ENCODE measurements around the gene CCNF.

CCNF gene

DNA sequence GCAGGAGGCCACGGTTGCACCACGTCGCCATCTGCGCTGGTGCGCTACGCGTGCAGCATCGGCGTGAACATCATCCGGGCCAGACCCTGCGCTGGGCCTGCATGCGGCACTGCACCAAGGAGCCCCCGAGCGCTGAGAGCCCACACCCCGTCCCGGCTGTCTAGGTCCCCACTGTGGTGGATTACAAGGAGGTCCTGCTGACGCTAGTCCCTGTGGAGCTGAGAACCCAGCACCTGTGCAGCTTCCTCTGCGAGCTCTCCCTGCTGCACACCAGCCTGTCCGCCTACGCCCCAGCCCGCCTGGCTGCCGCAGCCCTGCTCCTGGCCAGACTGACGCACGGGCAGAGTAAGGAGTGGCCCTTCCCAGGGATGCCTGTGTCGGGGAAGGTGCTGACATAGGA, 19.9 kb downstream of the CCNF start:
- TF ChIP-seq, protein P1, sequence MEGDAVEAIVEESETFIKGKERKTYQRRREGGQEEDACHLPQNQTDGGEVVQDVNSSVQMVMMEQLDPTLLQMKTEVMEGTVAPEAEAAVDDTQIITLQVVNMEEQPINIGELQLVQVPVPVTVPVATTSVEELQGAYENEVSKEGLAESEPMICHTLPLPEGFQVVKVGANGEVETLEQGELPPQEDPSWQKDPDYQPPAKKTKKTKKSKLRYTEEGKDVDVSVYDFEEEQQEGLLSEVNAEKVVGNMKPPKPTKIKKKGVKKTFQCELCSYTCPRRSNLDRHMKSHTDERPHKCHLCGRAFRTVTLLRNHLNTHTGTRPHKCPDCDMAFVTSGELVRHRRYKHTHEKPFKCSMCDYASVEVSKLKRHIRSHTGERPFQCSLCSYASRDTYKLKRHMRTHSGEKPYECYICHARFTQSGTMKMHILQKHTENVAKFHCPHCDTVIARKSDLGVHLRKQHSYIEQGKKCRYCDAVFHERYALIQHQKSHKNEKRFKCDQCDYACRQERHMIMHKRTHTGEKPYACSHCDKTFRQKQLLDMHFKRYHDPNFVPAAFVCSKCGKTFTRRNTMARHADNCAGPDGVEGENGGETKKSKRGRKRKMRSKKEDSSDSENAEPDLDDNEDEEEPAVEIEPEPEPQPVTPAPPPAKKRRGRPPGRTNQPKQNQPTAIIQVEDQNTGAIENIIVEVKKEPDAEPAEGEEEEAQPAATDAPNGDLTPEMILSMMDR (IDR thresholded peaks at IDR 0.05), result no peak
- Histone ChIP-seq H3K27ac (no peak overlapping the region), H3K4me1 (no peaks in the 10 kb centered on the region), H3K4me3 (no peak overlapping the region), H3K9me3 (no peaks in the 10 kb centered on the region), H3K36me3 (peaks cover 0 to 79% (median 4%) of the 10 kb centered on the region in 3 donors), H3K27me3 (no peaks in the 10 kb centered on the region)
- intact Hi-C loops (cut with DNase I; ENCODE audit: low total_unique reads), result no loop called here
- no peak for DNase-seq

DNA sequence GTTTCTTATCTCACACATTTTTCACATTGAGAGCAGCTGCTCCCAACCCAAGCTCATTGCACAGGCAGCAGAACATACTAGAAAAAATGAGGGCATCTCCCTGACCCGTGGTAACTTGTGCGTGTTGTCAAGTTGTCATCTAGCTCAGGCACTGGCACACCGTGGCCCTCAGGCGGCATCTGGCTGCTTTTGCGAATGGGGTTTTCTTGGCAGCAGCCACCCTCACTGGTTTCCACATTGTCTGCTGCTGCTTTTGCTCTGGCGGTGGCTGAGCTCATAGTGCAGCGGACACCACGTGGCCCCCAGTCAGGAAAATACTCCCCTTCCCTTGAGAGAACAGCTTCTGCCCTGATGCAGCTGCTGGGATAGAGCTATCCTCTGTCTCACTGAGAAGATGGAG, 21.3 kb downstream of the CCNF start:
- Histone ChIP-seq H3K36me3 (peaks cover 0 to 74% (median 4%) of the 10 kb centered on the region in 3 donors), H3K4me3 (no peak overlapping the region), H3K27ac (no peak overlapping the region), H3K27me3 (no peaks in the 10 kb centered on the region), H3K9me3 (no peaks in the 10 kb centered on the region), H3K4me1 (no peaks in the 10 kb centered on the region)
- intact Hi-C loops (cut with DNase I; ENCODE audit: low total_unique reads), result no loop called here
- no peak for DNase-seq
- TF ChIP-seq, protein P1 (IDR thresholded peaks at IDR 0.05), result no peak

DNA sequence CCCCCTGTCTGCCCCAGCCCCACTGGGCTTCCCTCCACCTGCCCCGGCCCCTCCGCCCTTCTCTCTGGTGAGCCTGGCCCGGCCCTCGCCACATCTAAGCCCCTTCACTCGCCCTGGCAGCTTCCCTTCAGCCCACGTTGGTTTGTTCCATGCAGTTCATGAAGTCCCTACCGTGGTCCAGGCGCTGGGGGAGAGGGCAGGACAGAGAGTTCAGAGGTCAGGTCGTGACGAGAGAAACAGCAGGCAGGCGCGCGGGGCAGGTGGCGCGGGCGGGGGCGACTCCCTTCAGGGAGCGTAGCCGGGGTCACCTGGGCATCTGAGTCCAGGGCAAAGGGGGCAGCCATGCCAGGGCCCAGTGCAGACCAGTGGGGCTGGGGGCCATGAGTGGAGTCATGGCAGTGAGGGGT, 21.7 kb downstream of the CCNF start:
- intact Hi-C loops (cut with DNase I; ENCODE audit: low total_unique reads), result no loop called here

DNA sequence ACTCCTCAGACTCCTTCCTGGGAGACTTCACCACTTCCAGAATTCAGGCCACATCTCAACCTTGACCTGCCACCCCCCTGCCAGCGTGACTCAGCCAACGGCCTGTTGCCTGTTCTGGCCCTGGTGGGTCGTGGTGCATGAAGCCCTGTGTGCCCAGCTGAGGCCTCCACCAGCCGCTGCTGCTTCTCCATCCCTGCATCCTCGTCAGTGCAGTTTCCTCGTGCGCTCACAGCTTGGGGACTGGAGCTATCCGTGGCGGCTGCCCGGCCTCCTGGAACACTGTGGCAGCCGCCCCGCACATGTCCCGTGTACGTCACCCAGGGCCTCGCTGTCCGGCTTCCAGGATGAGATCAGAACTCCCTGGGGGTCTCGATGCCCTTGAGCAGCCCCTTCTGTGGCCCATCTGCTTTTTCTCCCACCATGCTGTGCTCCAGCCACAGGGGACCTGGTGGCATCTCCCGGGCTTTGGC, 22.6 kb downstream of the CCNF start:
- Histone ChIP-seq H3K36me3 (peaks cover 0 to 74% (median 0%) of the 10 kb centered on the region in 3 donors), H3K27me3 (no peaks in the 10 kb centered on the region), H3K27ac (no peak overlapping the region), H3K9me3 (no peaks in the 10 kb centered on the region), H3K4me1 (no peaks in the 10 kb centered on the region), H3K4me3 (no peak overlapping the region)
- no peak for DNase-seq
- intact Hi-C loops (cut with DNase I; ENCODE audit: low total_unique reads), result no loop called here
- TF ChIP-seq, protein P1 (IDR thresholded peaks at IDR 0.05), result no peak

More for the DNA sequence above, 21.7 kb downstream of the CCNF start:
- TF ChIP-seq, protein P1 (IDR thresholded peaks at IDR 0.05), result no peak
- Histone ChIP-seq H3K9me3 (no peaks in the 10 kb centered on the region), H3K27ac (no peak overlapping the region), H3K4me1 (no peaks in the 10 kb centered on the region), H3K4me3 (no peak overlapping the region), H3K36me3 (peaks cover 0 to 74% (median 1%) of the 10 kb centered on the region in 3 donors), H3K27me3 (no peaks in the 10 kb centered on the region)
- DNase-seq, result no peak

DNA sequence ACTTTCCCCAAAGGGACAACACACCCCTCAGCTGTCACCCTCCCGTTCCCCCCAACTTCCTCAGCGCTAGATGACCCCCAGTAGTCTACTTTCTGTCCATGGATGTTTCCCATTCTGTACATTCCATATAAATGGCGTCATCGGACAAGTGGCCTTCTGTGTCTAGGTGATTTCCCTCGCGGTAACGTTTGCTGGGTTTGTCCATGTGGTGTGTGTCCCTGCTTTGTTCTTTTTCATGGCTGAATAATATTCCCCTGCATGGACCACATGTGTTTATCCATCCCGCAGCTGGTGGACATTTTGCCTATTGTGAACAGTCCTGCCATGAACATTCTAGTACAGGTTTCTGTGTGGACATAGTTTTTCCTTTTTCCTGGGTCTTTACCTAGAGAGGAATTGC, 23.4 kb downstream of the CCNF start:
- DNase-seq, result no peak
- Histone ChIP-seq H3K27ac (no peak overlapping the region), H3K27me3 (no peaks in the 10 kb centered on the region), H3K36me3 (peaks cover 0 to 75% (median 0%) of the 10 kb centered on the region in 3 donors), H3K4me1 (no peaks in the 10 kb centered on the region), H3K4me3 (no peak overlapping the region), H3K9me3 (no peaks in the 10 kb centered on the region)
- TF ChIP-seq, protein P1 (IDR thresholded peaks at IDR 0.05), result no peak
- intact Hi-C loops (cut with DNase I; ENCODE audit: low total_unique reads), result no loop called here
